ENCODE measurements around the gene PGLYRP3.

DNA sequence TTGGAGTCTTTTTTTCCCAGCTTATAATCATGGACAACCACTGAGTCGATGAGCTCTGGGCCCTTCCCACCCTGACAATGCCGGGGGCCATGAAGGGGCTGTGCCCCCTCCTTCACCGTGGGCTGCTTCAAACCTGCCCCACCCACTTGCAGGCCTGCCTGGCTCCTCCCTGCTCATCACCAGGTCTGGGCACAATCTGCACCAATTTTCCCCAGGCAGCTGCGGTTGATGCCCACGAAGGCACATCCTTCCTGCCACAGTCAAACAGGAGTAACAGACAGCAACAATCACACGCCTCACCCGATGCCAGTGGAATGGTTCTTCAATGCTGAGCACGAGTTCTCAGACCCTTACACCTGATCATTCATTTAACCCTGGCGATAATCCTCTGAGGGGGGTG, 18.9 kb downstream of the PGLYRP3 start:
- no peak for TF ChIP-seq FOSL1 (IDR thresholded peaks at IDR 0.05; ENCODE audit: insufficient read depth, low read depth, low read length)
- TF ChIP-seq POLR2A (IDR thresholded peaks at IDR 0.05; ENCODE audit: control extremely low read depth in 1 of 2, low read depth in 2 of 2, low read length in 2 of 2): no peak

Data from H1 (cell line).